ENCODE results near the gene KRT32.

Gene KRT32

DNA sequence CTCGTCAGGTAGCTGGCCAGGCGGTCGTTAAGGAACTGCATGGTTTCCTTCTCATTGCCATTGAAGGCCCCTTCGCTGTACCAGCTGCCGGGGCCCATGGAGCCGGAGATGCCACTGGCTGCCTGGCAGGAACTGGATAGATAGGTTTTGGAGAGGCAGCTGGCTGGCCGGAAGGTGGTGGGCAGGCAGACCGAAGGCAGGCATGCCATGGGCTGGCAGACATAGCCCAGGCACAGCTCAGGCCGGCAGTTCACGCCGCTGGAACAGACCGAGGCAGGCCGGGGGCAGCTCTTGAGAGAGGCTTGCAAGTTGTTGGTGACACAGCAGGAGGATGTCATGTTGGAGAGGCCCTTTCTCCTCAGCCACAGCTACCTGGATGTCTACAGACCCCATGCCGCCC, at the start of gene KRT32:
TSS of gene KRT32 (minus strand) at position 399 of the 400 bp plus-strand sequence. CDS start at position 338, 61 bp downstream.
- no peak within 1 kb of the TSS for H3K27ac ChIP-seq (ENCODE audit: low read depth, low read length)
- peaks cover 0 to 5% of the 10 kb centered on the region in 2 donors for H3K27me3 ChIP-seq (ENCODE audit: control insufficient read depth in 1 of 2, insufficient read depth in 2 of 2, low read length in 2 of 2)
- no peaks in the 10 kb centered on the region for H3K36me3 ChIP-seq (ENCODE audit: insufficient read depth, low read length)
- H3K9ac ChIP-seq (ENCODE audit: low read length): no peak within 1 kb of the TSS
- no peaks in the 10 kb centered on the region for H3K4me1 ChIP-seq (ENCODE audit: insufficient read depth, low read length)
- no peak within 1 kb of the TSS for H3K4me3 ChIP-seq (ENCODE audit: low read depth in 1 of 2, low read length in 2 of 2)
- no peaks in the 10 kb centered on the region for H3K9me3 ChIP-seq (ENCODE audit: low read length)

DNA sequence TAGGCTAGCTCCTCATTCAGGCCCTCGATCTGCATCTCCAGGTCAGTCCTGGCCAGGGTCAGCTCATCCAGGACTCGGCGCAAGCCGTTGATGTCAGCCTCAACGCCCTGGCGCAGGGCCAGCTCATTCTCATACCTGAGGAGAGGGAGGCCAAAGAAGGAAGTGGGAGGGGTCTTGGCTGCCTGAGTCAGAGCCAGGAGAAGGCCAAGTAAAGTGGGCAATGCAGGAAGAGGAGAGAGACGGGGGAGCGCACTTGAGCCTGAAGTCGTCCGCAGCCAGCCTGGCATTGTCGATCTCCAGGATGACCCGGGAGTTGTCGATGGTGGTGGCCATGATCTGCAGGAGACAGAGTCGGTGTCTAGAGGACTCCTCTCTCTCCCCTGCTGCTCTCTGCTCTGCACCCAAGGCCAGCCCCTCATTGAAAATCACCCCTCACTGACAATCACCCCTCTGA, 49.7 kb upstream of the KRT32 start:
- Histone ChIP-seq H3K4me3 (ENCODE audit: low read depth in 1 of 2, low read length in 2 of 2) (no peak overlapping the region), H3K27me3 (ENCODE audit: control insufficient read depth in 1 of 2, insufficient read depth in 2 of 2, low read length in 2 of 2) (peaks cover 0 to 3% of the 10 kb centered on the region in 2 donors), H3K9ac (ENCODE audit: low read length) (no peak overlapping the region), H3K9me3 (ENCODE audit: low read length) (no peaks in the 10 kb centered on the region), H3K36me3 (ENCODE audit: insufficient read depth, low read length) (no peaks in the 10 kb centered on the region), H3K27ac (ENCODE audit: low read depth, low read length) (no peak overlapping the region), H3K4me1 (ENCODE audit: insufficient read depth, low read length) (no peaks in the 10 kb centered on the region)

DNA sequence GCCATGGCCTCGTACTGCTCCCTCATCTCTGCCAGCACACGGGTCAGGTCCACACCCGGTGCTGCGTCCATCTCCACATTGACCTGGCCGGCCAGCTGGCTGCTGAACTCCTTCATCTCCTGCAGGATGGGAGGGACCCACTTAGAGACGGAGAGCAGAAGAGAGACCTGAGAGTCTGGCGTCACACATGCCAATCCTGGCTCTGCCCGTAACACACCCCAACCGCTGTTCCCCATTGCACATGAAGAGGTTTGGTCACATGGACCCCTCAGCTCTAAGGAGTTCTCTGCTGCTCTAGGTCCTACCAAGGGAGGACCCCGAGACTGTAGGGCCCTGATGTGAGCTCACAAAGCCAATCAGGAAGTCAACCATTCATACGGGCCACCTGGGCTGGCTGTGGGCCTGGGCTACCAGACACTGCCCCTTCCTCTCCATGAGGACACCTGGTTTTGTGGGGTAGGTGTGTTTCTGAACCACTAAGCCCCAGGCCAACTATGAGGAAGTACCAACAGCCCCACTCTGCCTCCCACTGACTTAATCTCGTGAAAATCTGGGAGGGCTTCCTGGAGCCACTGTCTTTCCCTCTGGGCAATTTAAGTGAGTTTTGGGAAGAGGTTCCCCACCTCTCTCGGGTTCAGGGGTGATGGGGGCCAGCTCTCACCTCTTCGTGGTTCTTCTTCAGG, 49.1 kb upstream of the KRT32 start:
- H3K27me3 ChIP-seq (ENCODE audit: control insufficient read depth in 1 of 2, insufficient read depth in 2 of 2, low read length in 2 of 2): peaks cover 0 to 2% of the 10 kb centered on the region in 2 donors
- no peaks in the 10 kb centered on the region for H3K36me3 ChIP-seq (ENCODE audit: insufficient read depth, low read length)
- H3K27ac ChIP-seq (ENCODE audit: low read depth, low read length): no peak overlapping the region
- H3K4me3 ChIP-seq (ENCODE audit: low read depth in 1 of 2, low read length in 2 of 2): no peak overlapping the region
- no peaks in the 10 kb centered on the region for H3K9me3 ChIP-seq (ENCODE audit: low read length)
- H3K9ac ChIP-seq (ENCODE audit: low read length): no peak overlapping the region
- H3K4me1 ChIP-seq (ENCODE audit: insufficient read depth, low read length): no peaks in the 10 kb centered on the region

DNA sequence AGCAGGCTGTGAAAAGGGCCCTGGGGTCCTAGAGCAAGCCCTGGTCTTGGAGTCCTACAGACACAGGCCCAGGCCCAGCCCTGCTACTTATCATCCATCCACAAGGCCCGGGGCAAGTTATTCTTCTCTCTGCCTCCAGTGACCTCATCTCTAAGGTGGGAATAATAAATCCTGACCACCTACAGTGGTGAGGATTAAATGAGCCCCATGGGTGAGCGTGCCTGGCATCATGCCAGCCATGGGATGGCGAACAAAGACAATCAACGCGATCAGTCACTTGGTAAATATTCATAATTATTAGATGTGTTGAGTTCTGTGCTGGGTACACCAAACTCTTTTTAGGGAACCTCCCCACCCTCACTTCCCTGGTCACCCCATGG, 46.0 kb upstream of the KRT32 start:
- H3K4me1 ChIP-seq (ENCODE audit: insufficient read depth, low read length): no peaks in the 10 kb centered on the region
- no peak overlapping the region for H3K27ac ChIP-seq (ENCODE audit: low read depth, low read length)
- H3K4me3 ChIP-seq (ENCODE audit: low read depth in 1 of 2, low read length in 2 of 2): no peak overlapping the region

DNA sequence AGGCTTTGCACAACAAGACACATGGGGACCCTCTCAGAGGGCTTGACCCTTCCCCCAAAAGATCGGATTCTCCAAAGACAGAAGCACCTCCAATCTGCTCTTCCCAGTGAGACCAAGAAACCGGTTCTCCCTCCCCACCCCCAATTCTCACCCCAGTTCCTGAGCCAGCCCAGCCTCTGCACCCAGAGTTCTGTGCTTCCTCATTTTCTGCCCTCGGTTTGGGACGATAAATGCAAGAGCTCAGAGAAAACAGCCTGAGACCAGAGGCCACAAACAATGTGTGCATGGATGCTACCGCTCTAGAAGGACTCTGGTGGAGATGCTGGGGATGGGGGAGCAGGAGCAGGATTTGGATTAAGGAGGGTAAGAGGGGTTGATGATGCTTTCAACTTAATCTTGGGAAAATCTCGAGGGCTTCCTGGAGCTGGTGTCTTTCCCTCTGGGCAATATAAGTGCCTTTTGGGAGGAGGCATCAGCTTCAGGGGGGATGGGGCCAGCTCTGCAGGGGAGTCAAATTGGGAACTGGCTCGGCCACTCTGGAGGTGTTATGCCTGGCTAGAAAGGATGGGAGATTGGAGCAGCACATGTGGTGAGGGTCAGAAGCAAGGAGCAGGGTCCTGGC, 45.5 kb upstream of the KRT32 start:
- no peaks in the 10 kb centered on the region for H3K4me1 ChIP-seq (ENCODE audit: insufficient read depth, low read length)
- H3K36me3 ChIP-seq (ENCODE audit: insufficient read depth, low read length): no peaks in the 10 kb centered on the region
- no peak overlapping the region for H3K4me3 ChIP-seq (ENCODE audit: low read depth in 1 of 2, low read length in 2 of 2)
- no peaks in the 10 kb centered on the region for H3K9me3 ChIP-seq (ENCODE audit: low read length)
- no peak overlapping the region for H3K27ac ChIP-seq (ENCODE audit: low read depth, low read length)
- no peaks in the 10 kb centered on the region for H3K27me3 ChIP-seq (ENCODE audit: control insufficient read depth in 1 of 2, insufficient read depth in 2 of 2, low read length in 2 of 2)
- H3K9ac ChIP-seq (ENCODE audit: low read length): no peak overlapping the region

More for the DNA sequence above, 46.0 kb upstream of the KRT32 start:
- H3K9ac ChIP-seq (ENCODE audit: low read length): no peak overlapping the region
- no peaks in the 10 kb centered on the region for H3K9me3 ChIP-seq (ENCODE audit: low read length)
- H3K27me3 ChIP-seq (ENCODE audit: control insufficient read depth in 1 of 2, insufficient read depth in 2 of 2, low read length in 2 of 2): no peaks in the 10 kb centered on the region
- H3K36me3 ChIP-seq (ENCODE audit: insufficient read depth, low read length): no peaks in the 10 kb centered on the region

- no peak overlapping the region for H3K9ac ChIP-seq (ENCODE audit: low read length)
- H3K27me3 ChIP-seq (ENCODE audit: control insufficient read depth in 1 of 2, insufficient read depth in 2 of 2, low read length in 2 of 2): no peaks in the 10 kb centered on the region
- H3K4me1 ChIP-seq (ENCODE audit: insufficient read depth, low read length): no peaks in the 10 kb centered on the region
- H3K36me3 ChIP-seq (ENCODE audit: insufficient read depth, low read length): no peaks in the 10 kb centered on the region
- no peak overlapping the region for H3K27ac ChIP-seq (ENCODE audit: low read depth, low read length)
- no peak overlapping the region for H3K4me3 ChIP-seq (ENCODE audit: low read depth in 1 of 2, low read length in 2 of 2)
- no peaks in the 10 kb centered on the region for H3K9me3 ChIP-seq (ENCODE audit: low read length)
These were observed 44.5 kb upstream of the KRT32 start for GRCh38 chr17:41511716-41512115.

DNA sequence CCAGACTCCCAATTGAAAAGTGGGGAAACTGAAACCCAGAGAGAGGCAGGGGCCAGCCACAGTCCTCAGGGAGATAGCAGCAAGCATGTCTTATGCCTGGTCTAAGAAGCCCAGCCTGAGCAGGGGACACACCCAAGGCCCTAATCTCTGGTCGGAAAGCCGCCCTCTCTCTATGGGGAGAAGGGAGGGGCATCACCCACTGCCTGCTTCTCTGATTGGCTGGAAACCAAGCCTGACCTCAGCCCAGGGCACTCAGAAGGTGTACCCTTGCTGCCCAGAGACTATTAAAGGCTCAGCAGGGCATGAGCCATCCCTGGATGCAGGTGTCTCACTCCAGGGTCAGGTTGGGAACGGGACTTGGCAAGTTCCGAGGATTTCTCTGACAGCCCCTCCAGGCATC, 43.9 kb upstream of the KRT32 start:
- Histone ChIP-seq H3K9me3 (ENCODE audit: low read length) (no peaks in the 10 kb centered on the region), H3K4me3 (ENCODE audit: low read depth in 1 of 2, low read length in 2 of 2) (no peak overlapping the region), H3K27me3 (ENCODE audit: control insufficient read depth in 1 of 2, insufficient read depth in 2 of 2, low read length in 2 of 2) (no peaks in the 10 kb centered on the region), H3K36me3 (ENCODE audit: insufficient read depth, low read length) (no peaks in the 10 kb centered on the region), H3K9ac (ENCODE audit: low read length) (no peak overlapping the region), H3K4me1 (ENCODE audit: insufficient read depth, low read length) (no peaks in the 10 kb centered on the region), H3K27ac (ENCODE audit: low read depth, low read length) (no peak overlapping the region)

- no peaks in the 10 kb centered on the region for H3K9me3 ChIP-seq (ENCODE audit: low read length)
- H3K4me1 ChIP-seq (ENCODE audit: insufficient read depth, low read length): no peaks in the 10 kb centered on the region
- no peak overlapping the region for H3K9ac ChIP-seq (ENCODE audit: low read length)
- no peaks in the 10 kb centered on the region for H3K36me3 ChIP-seq (ENCODE audit: insufficient read depth, low read length)
- no peak overlapping the region for H3K4me3 ChIP-seq (ENCODE audit: low read depth in 1 of 2, low read length in 2 of 2)
- no peak overlapping the region for H3K27ac ChIP-seq (ENCODE audit: low read depth, low read length)
- H3K27me3 ChIP-seq (ENCODE audit: control insufficient read depth in 1 of 2, insufficient read depth in 2 of 2, low read length in 2 of 2): no peaks in the 10 kb centered on the region
These were observed 43.3 kb upstream of the KRT32 start for GRCh38 chr17:41510251-41511065.

DNA sequence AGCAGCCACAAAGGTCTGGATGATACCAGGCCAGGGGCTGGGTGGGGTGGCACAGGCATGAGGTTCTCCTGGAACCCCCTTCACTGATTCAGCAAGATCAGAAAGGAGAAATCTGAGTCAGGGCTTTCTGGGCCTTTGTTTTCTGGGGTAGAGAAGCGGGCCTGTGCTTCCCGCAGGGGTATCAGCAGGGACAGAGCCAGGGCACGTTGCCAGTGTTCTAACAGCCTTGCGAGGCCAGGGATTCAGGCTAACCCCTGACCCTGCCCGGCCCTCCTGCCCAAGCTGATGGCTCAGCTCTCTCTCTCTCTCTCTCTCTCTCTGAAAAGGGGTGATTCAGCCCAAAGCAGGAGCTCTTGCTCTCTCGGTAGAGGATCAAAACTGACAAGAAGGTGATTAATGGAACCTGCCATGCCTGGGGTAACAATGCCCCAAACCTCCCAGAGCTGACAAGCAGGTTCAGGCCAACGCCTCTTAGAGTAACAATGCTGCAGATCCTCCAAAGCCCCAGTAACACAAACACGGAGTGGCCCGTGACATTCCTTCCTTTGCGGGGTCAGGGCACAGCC, 40.2 kb upstream of the KRT32 start:
- no peak overlapping the region for H3K9ac ChIP-seq (ENCODE audit: low read length)
- H3K4me3 ChIP-seq (ENCODE audit: low read depth in 1 of 2, low read length in 2 of 2): no peak overlapping the region
- H3K36me3 ChIP-seq (ENCODE audit: insufficient read depth, low read length): no peaks in the 10 kb centered on the region
- H3K27me3 ChIP-seq (ENCODE audit: control insufficient read depth in 1 of 2, insufficient read depth in 2 of 2, low read length in 2 of 2): no peaks in the 10 kb centered on the region
- H3K9me3 ChIP-seq (ENCODE audit: low read length): no peaks in the 10 kb centered on the region
- H3K4me1 ChIP-seq (ENCODE audit: insufficient read depth, low read length): peaks cover 8% of the 10 kb centered on the region
- no peak overlapping the region for H3K27ac ChIP-seq (ENCODE audit: low read depth, low read length)

DNA sequence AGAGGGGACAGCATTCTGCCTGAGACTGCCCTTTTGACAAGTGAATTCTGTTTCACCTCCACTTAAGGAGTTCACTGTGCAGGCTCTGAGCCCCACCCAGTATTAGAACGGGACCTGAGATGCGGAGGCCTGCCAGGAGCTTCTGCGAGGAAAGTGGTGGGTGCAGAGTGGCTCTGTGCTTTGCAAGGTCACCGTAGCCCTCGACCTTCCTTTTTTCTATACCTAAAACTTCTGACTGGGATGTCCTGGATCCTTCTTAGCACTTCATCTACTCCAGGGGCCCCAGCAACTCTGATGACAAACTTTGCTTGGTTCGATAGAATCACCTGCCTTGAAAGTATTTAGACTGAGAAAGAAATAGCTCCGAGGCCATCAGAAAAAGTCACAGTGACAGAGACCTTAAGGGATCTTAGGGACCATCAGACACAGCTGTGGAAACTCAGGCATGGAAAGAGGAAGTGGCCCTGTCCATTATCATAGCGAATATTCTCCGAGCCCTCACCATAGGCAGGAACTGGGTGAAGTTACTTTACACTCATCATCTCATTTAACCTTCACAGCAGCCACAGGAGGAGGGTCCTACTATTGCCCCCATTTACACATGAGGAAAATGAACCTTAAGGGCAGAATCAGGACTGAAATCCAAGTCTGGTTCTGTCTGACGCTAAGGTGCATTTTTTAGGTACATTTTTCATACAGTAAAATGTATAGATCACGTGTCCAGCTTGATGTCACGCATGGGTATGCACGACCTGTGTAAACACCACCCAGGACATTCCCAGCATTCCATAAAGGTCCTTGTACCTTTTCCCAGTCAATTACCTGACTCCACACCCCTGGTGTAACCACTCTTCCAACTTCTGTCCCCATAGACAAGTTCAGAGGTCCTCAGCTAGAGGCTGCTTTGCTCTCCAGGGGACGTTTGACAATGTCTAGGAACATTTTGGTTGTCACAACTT, 38.9 kb upstream of the KRT32 start:
- H3K9ac ChIP-seq (ENCODE audit: low read length): no peak overlapping the region
- H3K4me1 ChIP-seq (ENCODE audit: insufficient read depth, low read length): peaks cover 8% of the 10 kb centered on the region
- no peak overlapping the region for H3K27ac ChIP-seq (ENCODE audit: low read depth, low read length)
- H3K36me3 ChIP-seq (ENCODE audit: insufficient read depth, low read length): no peaks in the 10 kb centered on the region
- H3K27me3 ChIP-seq (ENCODE audit: control insufficient read depth in 1 of 2, insufficient read depth in 2 of 2, low read length in 2 of 2): no peaks in the 10 kb centered on the region
- no peak overlapping the region for H3K4me3 ChIP-seq (ENCODE audit: low read depth in 1 of 2, low read length in 2 of 2)
- no peaks in the 10 kb centered on the region for H3K9me3 ChIP-seq (ENCODE audit: low read length)
